Sigmoid colon (tissue), 7 donors: Measurements from ENCODE around the gene ARHGEF6. TPM values are rescaled to one million over a fixed set of nuclear protein-coding genes. Genes with fewer than 3 reads are reported as not detected.

Experiments used
- DNase-seq: peaks from one replicate; pipeline ENCODE4 v3.0.0-alpha.2; 2019
- H3K27ac ChIP-seq, 4 donors: fragments of 200-600 bp; sonication (generic); one replicate each; pipeline ENCODE4 v1.5.1; 2016 to 2019; ENCODE audit warnings: mild to moderate bottlenecking in 1 of 4
- H3K27me3 ChIP-seq, 3 donors: fragments of 200-600 bp; sonication (generic); one replicate each; pipeline ENCODE4 v1.5.1; 2019; ENCODE audit warnings: mild to moderate bottlenecking in 1 of 3
- H3K36me3 ChIP-seq, 4 donors: fragments of 200-600 bp; sonication (generic); one replicate each; pipeline ENCODE4 v1.5.1; 2016 to 2019
- H3K4me1 ChIP-seq, 4 donors: fragments of 200-600 bp; sonication (generic); one replicate each; pipeline ENCODE4 v1.5.1; 2017 to 2019
- H3K4me3 ChIP-seq, 4 donors: fragments of 200-600 bp; sonication (generic); one replicate each; pipeline ENCODE4 v1.5.1; 2017 to 2019; ENCODE audit warnings: mild to moderate bottlenecking in 2 of 4, moderate library complexity in 1 of 4
- H3K9me3 ChIP-seq, 4 donors: fragments of 200-600 bp in 3 of 4; sonication (generic) in 3 of 4; one replicate each; pipeline versions ENCODE4 v1.5.1 to v1.6.1; 2013 to 2019
- EP300 ChIP-seq, 4 donors: sonication (generic); formaldehyde crosslinking; IDR thresholded peaks; one replicate each; pipeline ENCODE4 v1.6.1; 2017; ENCODE audit warnings: antibody characterized with exemption in 4 of 4
- POLR2A ChIP-seq, 2 donors: fragments of 450-650 bp; IDR thresholded peaks; one replicate each; pipeline ENCODE4 v1.6.1; 2016; ENCODE audit warnings: antibody characterized with exemption in 2 of 2, mild to moderate bottlenecking in 2 of 2, moderate library complexity in 2 of 2
- POLR2AphosphoS5 ChIP-seq, 4 donors: sonication (generic); formaldehyde crosslinking; IDR thresholded peaks; one replicate each; pipeline ENCODE4 v1.6.1; 2017; ENCODE audit warnings: antibody characterized with exemption in 4 of 4
- WGBS, 2 donors: extraction: QIAGEN DNeasy Blood & Tissue Kit; methylation state at CpG; one replicate each; pipeline ENCODE4 v1.1.7; 2013; 5-methylcytosine and 5-hydroxymethylcytosine counted together
- intact Hi-C: fragments of 100-400 bp; cut with DNase I; formaldehyde crosslinking; loops from one replicate; pipeline ENCODE4 v1.15.1; 2023
- polyA plus RNA-seq, 3 donors: library from polyadenylated mRNA; stranded (reverse); fragments of 200-250 nt; gene quantifications; one replicate each; pipeline ENCODE4 v1.2.3, GENCODE V29; 2013
- total RNA-seq, 4 donors: library from RNA; depleted of rRNA; stranded (reverse); fragments of >200 nt; gene quantifications; one replicate each; pipeline ENCODE4 v1.1.0, GENCODE V29; 2016
- TF ChIP-seq, protein P1 (sequence below), 4 experiments: fragments of 450-650 bp in 3 of 4; fragments of 200-600 bp in 1 of 4; IDR thresholded peaks; one replicate each; pipeline ENCODE4 v1.5.1; 2016 to 2019; ENCODE audit warnings: antibody characterized with exemption in 4 of 4, mild to moderate bottlenecking in 3 of 4, moderate library complexity in 2 of 4
- donor health status: healthy with polysubstance abuse.
- donor health status: Bipolar disorder and iron deficiency.
- donor health status: healthy.

The ARHGEF6 gene
- total and polyA plus RNA-seq, 7 donors, result 2.1 to 26.3 (median 16.1) TPM

- TF ChIP-seq POLR2A (IDR thresholded peaks at IDR 0.05) (no peak), EP300 (IDR thresholded peaks at IDR 0.05) (no peak), POLR2AphosphoS5 (IDR thresholded peaks at IDR 0.05) (no peak)
- TF ChIP-seq, protein P1, sequence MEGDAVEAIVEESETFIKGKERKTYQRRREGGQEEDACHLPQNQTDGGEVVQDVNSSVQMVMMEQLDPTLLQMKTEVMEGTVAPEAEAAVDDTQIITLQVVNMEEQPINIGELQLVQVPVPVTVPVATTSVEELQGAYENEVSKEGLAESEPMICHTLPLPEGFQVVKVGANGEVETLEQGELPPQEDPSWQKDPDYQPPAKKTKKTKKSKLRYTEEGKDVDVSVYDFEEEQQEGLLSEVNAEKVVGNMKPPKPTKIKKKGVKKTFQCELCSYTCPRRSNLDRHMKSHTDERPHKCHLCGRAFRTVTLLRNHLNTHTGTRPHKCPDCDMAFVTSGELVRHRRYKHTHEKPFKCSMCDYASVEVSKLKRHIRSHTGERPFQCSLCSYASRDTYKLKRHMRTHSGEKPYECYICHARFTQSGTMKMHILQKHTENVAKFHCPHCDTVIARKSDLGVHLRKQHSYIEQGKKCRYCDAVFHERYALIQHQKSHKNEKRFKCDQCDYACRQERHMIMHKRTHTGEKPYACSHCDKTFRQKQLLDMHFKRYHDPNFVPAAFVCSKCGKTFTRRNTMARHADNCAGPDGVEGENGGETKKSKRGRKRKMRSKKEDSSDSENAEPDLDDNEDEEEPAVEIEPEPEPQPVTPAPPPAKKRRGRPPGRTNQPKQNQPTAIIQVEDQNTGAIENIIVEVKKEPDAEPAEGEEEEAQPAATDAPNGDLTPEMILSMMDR (IDR thresholded peaks at IDR 0.05), result no peak
- Histone ChIP-seq H3K36me3 (no peaks in the 10 kb centered on the region), H3K9me3 (no peaks in the 10 kb centered on the region), H3K4me1 (peaks cover 0 to 3% (median 0%) of the 10 kb centered on the region in 4 donors), H3K27me3 (no peaks in the 10 kb centered on the region), H3K4me3 (no peak overlapping the region), H3K27ac (peak overlapping the region in 2 of 4 donors; percentile 24 to 34)
- 47 to 71% methylated on average over 7 of the region's 7 CpGs for WGBS, 2 donors
- DNase-seq, result no peak
- intact Hi-C loops, result no loop called here
These were observed 35.2 kb downstream of the ARHGEF6 start for GRCh38 chrX:136745215-136746173.

GRCh38 chrX:136742721-136743379, 37.9 kb downstream of the ARHGEF6 start:
- H3K9me3 ChIP-seq, result no peaks in the 10 kb centered on the region
- intact Hi-C loops, result no loop called here
- 74 to 80% methylated on average over 7 of the region's 7 CpGs for WGBS, 2 donors
- H3K36me3 ChIP-seq, result no peaks in the 10 kb centered on the region
- TF ChIP-seq POLR2A (IDR thresholded peaks at IDR 0.05), result no peak
- TF ChIP-seq, protein P1 (IDR thresholded peaks at IDR 0.05), result no peak
- TF ChIP-seq EP300 (IDR thresholded peaks at IDR 0.05), result no peak
- TF ChIP-seq POLR2AphosphoS5 (IDR thresholded peaks at IDR 0.05), result no peak
- no peak for DNase-seq
- H3K27me3 ChIP-seq, result no peaks in the 10 kb centered on the region
- H3K27ac ChIP-seq, result no peak overlapping the region
- H3K4me1 ChIP-seq, result peaks cover 0 to 3% (median 0%) of the 10 kb centered on the region in 4 donors
- H3K4me3 ChIP-seq, result no peak overlapping the region

DNA sequence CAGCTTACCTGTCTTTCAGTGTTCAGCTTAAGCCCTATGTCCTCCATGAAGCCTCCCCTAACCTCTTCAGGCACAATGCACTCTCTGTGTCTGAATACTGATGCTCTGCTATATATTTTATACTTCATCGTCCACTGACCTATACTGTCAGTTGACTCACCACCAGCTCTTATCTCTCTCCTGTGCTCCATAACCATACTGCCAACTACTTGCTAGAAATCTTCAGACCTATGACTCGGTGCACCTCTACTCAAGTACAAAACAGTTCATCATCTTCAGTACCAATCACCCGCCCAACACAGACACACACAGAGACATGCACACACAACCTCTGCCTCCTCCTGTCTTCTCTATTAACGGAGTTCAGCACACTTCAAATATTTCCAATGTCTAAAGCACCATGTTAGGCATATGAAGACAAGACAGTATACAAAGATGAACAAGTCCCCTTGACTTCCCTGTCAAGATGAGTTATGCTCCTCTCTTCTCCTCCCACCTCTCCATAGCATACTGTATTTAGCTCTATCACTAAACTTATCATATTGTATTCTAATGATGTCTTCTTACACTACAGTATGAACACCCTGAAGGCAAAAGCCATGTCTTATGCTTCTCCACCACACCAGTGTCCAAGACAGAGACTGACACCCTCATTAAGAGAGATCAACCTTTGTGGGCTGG, 42.5 kb downstream of the ARHGEF6 start:
- no peaks in the 10 kb centered on the region for H3K4me1 ChIP-seq
- H3K27me3 ChIP-seq, result no peaks in the 10 kb centered on the region
- 90 to 92% methylated on average over 4 of the region's 4 CpGs for WGBS, 2 donors
- H3K27ac ChIP-seq, result no peak overlapping the region
- H3K9me3 ChIP-seq, result no peaks in the 10 kb centered on the region
- TF ChIP-seq POLR2A (IDR thresholded peaks at IDR 0.05), result no peak
- TF ChIP-seq, protein P1 (IDR thresholded peaks at IDR 0.05), result no peak
- intact Hi-C loops, result no loop called here
- no peak overlapping the region for H3K4me3 ChIP-seq
- no peaks in the 10 kb centered on the region for H3K36me3 ChIP-seq
- no peak for DNase-seq

GRCh38 chrX:136736690-136737089, 44.0 kb downstream of the ARHGEF6 start:
- intact Hi-C loops, result no loop called here
- no peaks in the 10 kb centered on the region for H3K27me3 ChIP-seq
- no peaks in the 10 kb centered on the region for H3K4me1 ChIP-seq
- WGBS, 2 donors, result 86 to 92% methylated on average over 7 of the region's 7 CpGs
- no peaks in the 10 kb centered on the region for H3K9me3 ChIP-seq
- H3K36me3 ChIP-seq, result no peaks in the 10 kb centered on the region
- H3K4me3 ChIP-seq, result no peak overlapping the region
- DNase-seq, result no peak
- H3K27ac ChIP-seq, result no peak overlapping the region
- TF ChIP-seq EP300 (IDR thresholded peaks at IDR 0.05) (no peak), POLR2AphosphoS5 (IDR thresholded peaks at IDR 0.05) (no peak)
- TF ChIP-seq, protein P1 (IDR thresholded peaks at IDR 0.05), result no peak
